ENCODE data around the gene ZRANB3.
"Not testable (repeated sequence)": the region's sequence is repeated elsewhere in the genome, so short reads cannot be mapped to it uniquely, and the experiment has no call there.

ZRANB3 gene

GRCh38 chr2:135490376-135490775, 40.6 kb downstream of the ZRANB3 start:
- in situ Hi-C loops (cut with MboI; ENCODE audit: low sequenced_read_pairs): no loop called here

GRCh38 chr2:135485441-135485840, 45.6 kb downstream of the ZRANB3 start:
- in situ Hi-C loops (cut with MboI; ENCODE audit: low sequenced_read_pairs): no loop called here

GRCh38 chr2:135475128-135475527, 55.9 kb downstream of the ZRANB3 start:
- in situ Hi-C loops (cut with MboI; ENCODE audit: low sequenced_read_pairs): no loop called here

GRCh38 chr2:135473567-135473966, 57.5 kb downstream of the ZRANB3 start:
- in situ Hi-C loops (cut with MboI; ENCODE audit: low sequenced_read_pairs): no loop called here

GRCh38 chr2:135471106-135471505, 59.9 kb downstream of the ZRANB3 start:
- in situ Hi-C loops (cut with MboI; ENCODE audit: low sequenced_read_pairs): no loop called here

- in situ Hi-C loops (cut with MboI; ENCODE audit: low sequenced_read_pairs): no loop called here
Measured at GRCh38 chr2:135457279-135457678, 73.7 kb downstream of the ZRANB3 start.

- in situ Hi-C loops (cut with MboI; ENCODE audit: low sequenced_read_pairs): no loop called here
Measured at GRCh38 chr2:135456835-135457234, 74.2 kb downstream of the ZRANB3 start.

- in situ Hi-C loops (cut with MboI; ENCODE audit: low sequenced_read_pairs): no loop called here
Measured at GRCh38 chr2:135456431-135456830, 74.6 kb downstream of the ZRANB3 start.

- in situ Hi-C loops (cut with MboI; ENCODE audit: low sequenced_read_pairs): no loop called here
Measured at GRCh38 chr2:135454608-135455007, 76.4 kb downstream of the ZRANB3 start.

GRCh38 chr2:135453027-135453426, 78.0 kb downstream of the ZRANB3 start:
- in situ Hi-C loops (cut with MboI; ENCODE audit: low sequenced_read_pairs): not testable (repeated sequence)

GRCh38 chr2:135451966-135452365, 79.1 kb downstream of the ZRANB3 start:
- in situ Hi-C loops (cut with MboI; ENCODE audit: low sequenced_read_pairs): no loop called here

- in situ Hi-C loops (cut with MboI; ENCODE audit: low sequenced_read_pairs): not testable (repeated sequence)
Measured at GRCh38 chr2:135443013-135443412, 88.0 kb downstream of the ZRANB3 start.

- in situ Hi-C loops (cut with MboI; ENCODE audit: low sequenced_read_pairs): not testable (repeated sequence)
Measured at GRCh38 chr2:135435155-135435554, 95.9 kb downstream of the ZRANB3 start.

GRCh38 chr2:135424849-135425248, 106.2 kb downstream of the ZRANB3 start:
- in situ Hi-C loops (cut with MboI; ENCODE audit: low sequenced_read_pairs): no loop called here

- in situ Hi-C loops (cut with MboI; ENCODE audit: low sequenced_read_pairs): no loop called here
Measured at GRCh38 chr2:135422898-135423297, 108.1 kb downstream of the ZRANB3 start.

GRCh38 chr2:135411646-135412045, 119.4 kb downstream of the ZRANB3 start:
- in situ Hi-C loops (cut with MboI; ENCODE audit: low sequenced_read_pairs): no loop called here

GRCh38 chr2:135409436-135409835, 121.6 kb downstream of the ZRANB3 start:
- in situ Hi-C loops (cut with MboI; ENCODE audit: low sequenced_read_pairs): no loop called here

- in situ Hi-C loops (cut with MboI; ENCODE audit: low sequenced_read_pairs): not testable (repeated sequence)
Measured at GRCh38 chr2:135396259-135396658, 134.8 kb downstream of the ZRANB3 start.

GRCh38 chr2:135386993-135387392, 144.0 kb downstream of the ZRANB3 start:
- in situ Hi-C loops (cut with MboI; ENCODE audit: low sequenced_read_pairs): no loop called here

- in situ Hi-C loops (cut with MboI; ENCODE audit: low sequenced_read_pairs): no loop called here
Measured at GRCh38 chr2:135378591-135378990, 152.4 kb downstream of the ZRANB3 start.

- in situ Hi-C loops (cut with MboI; ENCODE audit: low sequenced_read_pairs): no loop called here
Measured at GRCh38 chr2:135373702-135374101, 157.3 kb downstream of the ZRANB3 start.

- in situ Hi-C loops (cut with MboI; ENCODE audit: low sequenced_read_pairs): no loop called here
Measured at GRCh38 chr2:135349941-135350340, 181.1 kb downstream of the ZRANB3 start.

GRCh38 chr2:135348096-135348704, 182.8 kb downstream of the ZRANB3 start:
- in situ Hi-C loops (cut with MboI; ENCODE audit: low sequenced_read_pairs): not testable (repeated sequence)

Measured in HL-60/S4 treated with retinoic acid at 250 ng/mL for 4 days and 3 days (cell line).